Adrenal gland (tissue), 5 donors: ENCODE data around the gene GALNT7.

ENCODE experiments used
- CTCF ChIP-seq, 6 experiments: fragments of 450-650 bp in 4 of 6; fragments of 200-600 bp in 2 of 6; sonication (generic) in 1 of 6; IDR thresholded peaks; 1 replicate in 5 of 6; 2 replicates in 1 of 6; pipeline versions ENCODE4 v1.5.1 to v1.8.0; 2016 to 2021; ENCODE audit warnings: antibody characterized with exemption in 6 of 6, mild to moderate bottlenecking in 2 of 6, moderate library complexity in 1 of 6
- POLR2A ChIP-seq, 2 donors: fragments of 450-650 bp; IDR thresholded peaks; one replicate each; pipeline ENCODE4 v1.6.1; 2017; ENCODE audit warnings: antibody characterized with exemption in 2 of 2, mild to moderate bottlenecking in 2 of 2, moderate library complexity in 1 of 2
- donor health status: DM: no; HTN: no; CAD: no.

DNA sequence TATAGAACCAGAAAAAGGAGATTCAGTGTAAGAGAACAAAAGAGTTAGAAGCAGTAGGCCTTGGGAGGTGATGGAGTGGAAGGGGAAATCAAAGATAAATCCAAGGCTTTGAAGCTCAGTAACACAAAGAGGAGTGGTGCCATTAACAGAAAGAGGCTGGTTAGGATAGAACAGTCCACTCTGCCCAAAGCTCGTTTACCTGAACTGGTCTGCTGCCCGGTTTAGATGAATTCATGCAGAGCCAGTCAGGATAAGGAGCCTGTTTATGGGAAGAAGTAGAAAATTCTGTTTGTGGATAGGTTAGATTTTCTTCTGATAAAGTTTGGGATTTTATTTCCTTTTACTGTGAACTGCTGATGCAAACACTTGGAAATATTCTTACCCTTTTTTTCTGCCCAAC lies 85.0 kb downstream of the GALNT7 start:
- TF ChIP-seq CTCF (IDR thresholded peaks at IDR 0.05) (no peak), POLR2A (IDR thresholded peaks at IDR 0.05) (no peak)
